GM12801 (cell line): ENCODE data around the gene MYL3.

Experiments
- CTCF ChIP-seq: IDR thresholded peaks from one replicate; pipeline ENCODE4 v1.5.1; 2011; ENCODE audit warnings: control low read depth; ENCODE audit not compliant: insufficient read length; ENCODE audit errors: extremely low read depth

MYL3 gene

GRCh38 chr3:46850468-46850779 lies 12.8 kb downstream of the MYL3 start:
- TF ChIP-seq CTCF: no peak

- TF ChIP-seq CTCF: no peak
Measured at GRCh38 chr3:46849686-46850467, 13.4 kb downstream of the MYL3 start.

DNA sequence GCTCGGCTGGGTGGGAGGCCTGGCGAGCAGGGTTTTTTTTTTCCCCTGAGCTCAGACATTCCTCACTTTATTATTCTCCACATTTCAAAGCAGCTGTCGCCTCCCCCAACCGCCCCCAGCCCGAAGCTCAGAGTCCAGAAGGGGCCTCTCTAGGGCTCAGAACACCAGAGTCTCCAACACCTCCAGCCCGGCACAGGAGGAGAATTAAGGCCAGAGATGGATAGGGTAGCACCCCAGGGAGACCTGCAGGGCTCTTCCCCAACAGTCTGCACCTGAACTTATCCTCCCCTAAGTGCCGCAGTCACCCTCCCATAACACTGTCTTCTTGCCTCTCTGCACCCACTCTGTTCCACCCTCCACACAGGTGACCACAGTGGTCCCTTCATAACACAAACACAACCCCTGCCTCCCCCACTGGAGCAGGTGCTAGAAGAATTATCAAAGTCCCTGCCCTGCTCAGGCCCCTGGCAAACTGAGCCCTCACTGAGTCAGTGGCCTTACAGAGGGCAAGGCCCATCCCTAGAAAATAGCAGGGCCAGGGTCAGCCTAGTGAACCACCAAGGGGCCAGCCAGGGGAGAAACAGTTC lies 14.1 kb downstream of the MYL3 start:
- no peak for TF ChIP-seq CTCF

- no peak for TF ChIP-seq CTCF
Measured at GRCh38 chr3:46848271-46849044, 14.8 kb downstream of the MYL3 start.

GRCh38 chr3:46847744-46848143 lies 15.5 kb downstream of the MYL3 start:
- TF ChIP-seq CTCF: no peak

DNA sequence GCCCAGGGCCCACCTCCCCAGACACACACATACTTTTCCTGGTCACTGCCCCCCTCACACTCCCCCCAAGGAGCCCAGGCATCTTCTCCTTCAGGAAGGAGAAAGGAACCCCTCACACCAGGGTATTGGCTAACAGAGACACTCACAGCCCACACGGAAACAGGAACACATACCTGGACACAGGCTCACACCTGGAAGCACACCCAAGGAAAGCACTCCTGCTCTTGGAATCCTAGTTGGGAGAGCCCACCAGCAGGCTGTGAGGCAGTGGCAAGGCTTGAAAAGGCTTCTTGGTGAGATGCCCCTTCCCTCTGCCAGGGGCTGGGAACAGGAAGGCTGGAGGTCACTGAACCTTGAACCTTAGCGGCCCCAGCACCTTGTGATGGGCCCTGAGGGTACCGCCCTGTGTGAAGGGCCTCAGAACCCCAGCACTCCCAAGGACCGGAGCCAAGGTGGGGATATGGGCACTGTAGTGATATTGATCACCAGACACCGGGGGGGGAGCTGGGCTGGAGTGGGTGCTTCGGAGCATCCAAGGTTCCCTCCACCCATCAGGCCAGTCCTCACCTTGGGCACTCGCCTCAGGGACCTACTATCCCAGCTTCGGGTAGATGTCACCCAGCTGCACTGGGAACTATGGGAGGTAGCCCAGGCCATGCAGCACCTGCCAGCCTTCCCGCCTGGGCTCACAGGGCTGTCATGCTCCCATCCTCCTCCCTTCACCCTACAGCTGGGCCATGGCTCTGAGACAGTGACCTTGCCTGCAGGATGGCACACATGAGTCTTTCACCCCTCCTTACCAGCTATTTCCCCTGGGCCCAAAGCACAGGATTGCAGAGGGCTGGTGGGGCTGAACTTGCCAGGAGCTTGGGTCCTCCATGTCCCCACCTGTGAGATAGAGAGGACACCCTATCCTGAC lies 16.4 kb downstream of the MYL3 start:
- TF ChIP-seq CTCF: no peak
